GM12892 (cell line): ENCODE data around the gene GNAI1.

ENCODE experiments used
- POLR2A ChIP-seq: IDR thresholded peaks from 2 replicates; pipeline ENCODE4 v1.6.1; 2011; ENCODE audit warnings: low read depth, low read length, control low read depth
- POLR2AphosphoS5 ChIP-seq: IDR thresholded peaks from 2 replicates; pipeline ENCODE4 v1.6.1; 2011; ENCODE audit warnings: low read depth, low read length, control low read depth
- TAF1 ChIP-seq: IDR thresholded peaks from 2 replicates; pipeline ENCODE4 v1.6.1; 2011; ENCODE audit warnings: low read depth, mild to moderate bottlenecking, control low read depth, low read length, borderline replicate concordance

DNA sequence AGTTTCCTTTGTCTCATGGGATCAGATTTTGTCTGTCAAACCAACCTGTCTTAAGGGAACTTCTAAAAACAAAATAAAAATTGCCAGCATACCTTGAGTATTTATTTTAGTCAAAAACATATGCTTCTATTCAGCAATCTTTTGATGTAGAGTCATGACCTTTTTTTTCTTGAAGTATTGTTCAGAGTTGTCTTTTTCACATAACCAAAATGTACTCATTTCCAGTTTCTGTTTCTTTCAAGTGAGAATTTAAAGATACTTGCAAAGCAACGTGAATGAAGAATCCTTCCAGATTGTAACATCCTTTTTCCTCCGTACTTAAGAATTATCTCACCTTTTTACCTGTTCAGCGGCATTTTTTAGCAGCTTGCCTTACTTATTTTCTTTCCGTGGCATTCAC lies 37.8 kb downstream of the GNAI1 start:
- TF ChIP-seq POLR2A (no peak), TAF1 (no peak), POLR2AphosphoS5 (no peak)
